HL-60 (cell line): ENCODE measurements around the gene FSD2.

Experiments
- DNase-seq, 2 experiments: peaks; one replicate each; pipeline ENCODE4 v3.0.0-alpha.2; 2010 to 2020; ENCODE audit warnings: low read depth in 1 of 2, low spot score in 1 of 2
- H3K27ac ChIP-seq: fragments of 250-450 bp; sonication (Bioruptor Pico); replicated peaks from 2 replicates; pipeline ENCODE4 v1.5.1; 2020; ENCODE audit warnings: mild to moderate bottlenecking, moderate library complexity
- H3K27me3 ChIP-seq: fragments of 250-450 bp; sonication (Bioruptor Pico); 2 replicates; pipeline ENCODE4 v1.5.1; 2021; ENCODE audit warnings: mild to moderate bottlenecking, moderate library complexity; ENCODE audit not compliant: insufficient read depth, poor library complexity, severe bottlenecking
- H3K4me3 ChIP-seq: replicated peaks from 2 replicates; pipeline ENCODE4 v1.5.1; 2011; ENCODE audit warnings: mild to moderate bottlenecking, control low read depth, low read length; ENCODE audit not compliant: insufficient read depth
- CTCF ChIP-seq: IDR thresholded peaks from one replicate; pipeline ENCODE4 v1.5.1; 2011; ENCODE audit warnings: low read length, control low read depth, inconsistent platforms; ENCODE audit not compliant: insufficient read depth
- GABPA ChIP-seq: IDR thresholded peaks from 2 replicates; pipeline ENCODE4 v1.6.1; 2012; ENCODE audit warnings: low read depth
- POLR2AphosphoS5 ChIP-seq: IDR thresholded peaks from 2 replicates; pipeline ENCODE4 v1.6.1; 2012; ENCODE audit warnings: low read depth
- REST ChIP-seq: IDR thresholded peaks from 2 replicates; pipeline ENCODE4 v1.6.1; 2012; ENCODE audit warnings: low read depth; ENCODE audit not compliant: insufficient replicate concordance
- SPI1 ChIP-seq: IDR thresholded peaks from 2 replicates; pipeline ENCODE4 v1.6.1; 2012; ENCODE audit warnings: low read depth, mild to moderate bottlenecking, borderline replicate concordance

The FSD2 gene

GRCh38 chr15:82820128-82820527, 14.3 kb upstream of the FSD2 start:
- TF ChIP-seq GABPA (no peak), SPI1 (no peak)
- H3K27me3 ChIP-seq = no peaks in the 10 kb centered on the region
- H3K27ac ChIP-seq = no peak overlapping the region
- no peak overlapping the region for H3K4me3 ChIP-seq
- DNase-seq = no peak

GRCh38 chr15:82812994-82813393, 7.1 kb upstream of the FSD2 start:
- Histone ChIP-seq H3K27me3 (no peaks in the 10 kb centered on the region), H3K4me3 (no peak overlapping the region), H3K27ac (no peak overlapping the region)
- TF ChIP-seq SPI1 (no peak), GABPA (no peak), CTCF (no peak), REST (no peak), POLR2AphosphoS5 (no peak)
- no peak for DNase-seq

- Histone ChIP-seq H3K27ac (peak overlapping the region; percentile 67), H3K27me3 (no peaks in the 10 kb centered on the region), H3K4me3 (peak overlapping the region; percentile 85)
- no peak for TF ChIP-seq POLR2AphosphoS5
- peak; percentile 50; the same call in 1 of the 2 replicates for TF ChIP-seq SPI1
- no peak for TF ChIP-seq REST
- no peak for TF ChIP-seq CTCF
- no peak for TF ChIP-seq GABPA
- DNase-seq = no peak
Measured at GRCh38 chr15:82810890-82811426, 5.1 kb upstream of the FSD2 start.

- H3K27ac ChIP-seq = peak overlapping the region; percentile 67
- peak overlapping the region; percentile 85 for H3K4me3 ChIP-seq
- H3K27me3 ChIP-seq = no peaks in the 10 kb centered on the region
- DNase-seq = peak in 1 of 2 experiments; percentile 48
- no peak for TF ChIP-seq CTCF
- no peak for TF ChIP-seq POLR2AphosphoS5
- TF ChIP-seq REST = no peak
- no peak for TF ChIP-seq SPI1
- no peak for TF ChIP-seq GABPA
Measured at GRCh38 chr15:82810061-82810889, 4.4 kb upstream of the FSD2 start.
